Thyroid gland (tissue), 4 donors: Measurements from ENCODE around the gene PHACTR1.

Experiments
- CTCF ChIP-seq, 6 experiments: fragments of 200-600 bp in 3 of 6; fragments of 450-650 bp in 3 of 6; sonication (generic) in 3 of 6; IDR thresholded peaks; one replicate each; pipeline ENCODE4 v1.5.1; 2016 to 2019; ENCODE audit warnings: antibody characterized with exemption in 6 of 6, mild to moderate bottlenecking in 2 of 6, inconsistent platforms in 1 of 6, moderate library complexity in 1 of 6
- POLR2A ChIP-seq, 2 donors: fragments of 450-650 bp; IDR thresholded peaks; one replicate each; pipeline ENCODE4 v1.6.1; 2017; ENCODE audit warnings: antibody characterized with exemption in 2 of 2, mild to moderate bottlenecking in 2 of 2, moderate library complexity in 1 of 2

GRCh38 chr6:12823847-12824246, 107.3 kb downstream of the PHACTR1 start:
- no peak for TF ChIP-seq CTCF (IDR thresholded peaks at IDR 0.05)
- no peak for TF ChIP-seq POLR2A (IDR thresholded peaks at IDR 0.05)
